GM19438 (cell line): ENCODE results near the gene PCDH11Y.
"Not testable (repeated sequence)": the region's sequence is repeated elsewhere in the genome, so short reads cannot be mapped to it uniquely, and the experiment has no call there.

Experiments
- ATAC-seq: cut with Tn5 transposase; IDR thresholded peaks from one replicate; pipeline ENCODE4 v1.9.1; 2021; ENCODE audit warnings: low read depth; ENCODE audit not compliant: unreplicated experiment

The PCDH11Y gene, protein sequence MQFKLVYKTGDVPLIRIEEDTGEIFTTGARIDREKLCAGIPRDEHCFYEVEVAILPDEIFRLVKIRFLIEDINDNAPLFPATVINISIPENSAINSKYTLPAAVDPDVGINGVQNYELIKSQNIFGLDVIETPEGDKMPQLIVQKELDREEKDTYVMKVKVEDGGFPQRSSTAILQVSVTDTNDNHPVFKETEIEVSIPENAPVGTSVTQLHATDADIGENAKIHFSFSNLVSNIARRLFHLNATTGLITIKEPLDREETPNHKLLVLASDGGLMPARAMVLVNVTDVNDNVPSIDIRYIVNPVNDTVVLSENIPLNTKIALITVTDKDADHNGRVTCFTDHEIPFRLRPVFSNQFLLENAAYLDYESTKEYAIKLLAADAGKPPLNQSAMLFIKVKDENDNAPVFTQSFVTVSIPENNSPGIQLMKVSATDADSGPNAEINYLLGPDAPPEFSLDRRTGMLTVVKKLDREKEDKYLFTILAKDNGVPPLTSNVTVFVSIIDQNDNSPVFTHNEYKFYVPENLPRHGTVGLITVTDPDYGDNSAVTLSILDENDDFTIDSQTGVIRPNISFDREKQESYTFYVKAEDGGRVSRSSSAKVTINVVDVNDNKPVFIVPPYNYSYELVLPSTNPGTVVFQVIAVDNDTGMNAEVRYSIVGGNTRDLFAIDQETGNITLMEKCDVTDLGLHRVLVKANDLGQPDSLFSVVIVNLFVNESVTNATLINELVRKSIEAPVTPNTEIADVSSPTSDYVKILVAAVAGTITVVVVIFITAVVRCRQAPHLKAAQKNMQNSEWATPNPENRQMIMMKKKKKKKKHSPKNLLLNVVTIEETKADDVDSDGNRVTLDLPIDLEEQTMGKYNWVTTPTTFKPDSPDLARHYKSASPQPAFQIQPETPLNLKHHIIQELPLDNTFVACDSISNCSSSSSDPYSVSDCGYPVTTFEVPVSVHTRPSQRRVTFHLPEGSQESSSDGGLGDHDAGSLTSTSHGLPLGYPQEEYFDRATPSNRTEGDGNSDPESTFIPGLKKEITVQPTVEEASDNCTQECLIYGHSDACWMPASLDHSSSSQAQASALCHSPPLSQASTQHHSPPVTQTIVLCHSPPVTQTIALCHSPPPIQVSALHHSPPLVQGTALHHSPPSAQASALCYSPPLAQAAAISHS (N-terminal part only)

DNA sequence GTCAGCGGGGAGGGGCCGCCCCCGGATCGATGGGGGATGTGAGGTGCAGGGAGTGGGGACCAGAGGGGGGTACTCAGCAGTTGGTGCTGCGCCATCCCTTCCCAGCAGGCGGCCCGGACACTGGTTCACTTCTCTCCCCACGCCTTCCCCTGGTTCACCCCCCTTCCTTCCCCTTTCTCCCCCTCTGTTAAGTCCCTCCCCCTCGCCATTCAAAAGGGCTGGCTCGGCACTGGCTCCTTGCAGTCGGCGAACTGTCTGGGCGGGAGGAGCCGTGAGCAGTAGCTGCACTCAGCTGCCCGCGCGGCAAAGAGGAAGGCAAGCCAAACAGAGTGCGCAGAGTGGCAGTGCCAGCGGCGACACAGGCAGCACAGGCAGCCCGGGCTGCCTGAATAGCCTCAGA lies at the start of gene PCDH11Y:
PCDH11Y (plus strand) TSS at position 240 of the 400 bp plus-strand sequence. CDS start 56,804 bp downstream, outside the sequence.
- not testable (repeated sequence) for ATAC-seq

DNA sequence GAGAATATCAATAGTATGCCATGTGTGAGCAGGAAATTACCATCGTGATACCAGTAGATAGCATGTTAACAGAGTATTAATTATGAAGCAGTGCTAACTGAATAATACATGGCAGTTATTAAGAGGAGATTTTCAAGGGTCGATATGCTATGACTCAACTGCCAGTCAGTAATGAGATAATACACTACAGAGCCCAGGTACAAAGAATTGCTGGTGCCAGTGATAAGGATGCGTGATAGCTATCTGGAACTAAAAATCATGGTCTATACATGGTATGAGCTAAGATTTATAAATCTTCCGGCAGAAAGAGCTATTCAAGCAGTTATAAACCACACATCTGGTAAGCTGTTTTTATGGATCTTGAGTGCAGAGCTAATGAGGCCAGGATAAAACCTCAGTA lies 32.2 kb upstream of the PCDH11Y start:
- ATAC-seq: not testable (repeated sequence)

- peak; percentile 100 for ATAC-seq
Measured at GRCh38 chrY:4991743-4992400, 8.2 kb upstream of the PCDH11Y start.

GRCh38 chrY:4994892-4995291 lies 5.2 kb upstream of the PCDH11Y start:
- ATAC-seq: not testable (repeated sequence)

DNA sequence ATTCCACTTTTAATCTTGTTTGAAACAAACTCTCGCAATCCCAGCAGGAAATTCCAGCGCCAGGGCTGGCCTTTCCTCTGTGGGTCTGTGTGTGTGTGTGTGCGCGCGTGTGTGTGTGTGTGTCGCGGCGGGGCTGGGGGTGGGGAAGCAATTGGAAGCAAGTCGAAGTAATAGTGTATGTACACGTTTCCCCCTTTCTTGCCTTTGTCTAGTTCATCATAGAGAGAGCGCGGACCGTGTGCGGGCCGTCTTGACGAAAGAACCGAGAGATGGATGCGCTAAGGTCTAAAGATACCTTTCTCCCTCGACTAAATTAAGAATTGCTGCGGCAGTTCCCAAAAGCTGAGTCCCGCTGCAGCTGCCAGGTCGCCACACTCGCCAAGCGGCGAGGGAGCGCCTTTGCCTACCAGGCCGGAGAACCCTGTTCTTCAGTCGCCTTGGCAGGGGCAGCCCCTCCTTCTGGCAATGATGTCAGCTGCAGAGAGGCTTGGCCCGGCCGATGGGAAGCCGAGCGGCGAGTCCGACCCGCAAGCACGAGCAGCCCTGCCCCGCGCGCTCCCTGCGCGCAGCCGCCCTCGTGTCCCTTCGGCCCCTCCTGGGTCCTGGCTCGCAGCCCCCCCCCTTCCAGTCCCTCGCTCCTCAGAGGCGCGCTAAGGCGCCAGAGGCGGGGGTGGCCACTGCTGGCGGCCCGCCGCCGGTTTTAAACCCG lies 2.5 kb downstream of the PCDH11Y start:
- ATAC-seq: not testable (repeated sequence)

DNA sequence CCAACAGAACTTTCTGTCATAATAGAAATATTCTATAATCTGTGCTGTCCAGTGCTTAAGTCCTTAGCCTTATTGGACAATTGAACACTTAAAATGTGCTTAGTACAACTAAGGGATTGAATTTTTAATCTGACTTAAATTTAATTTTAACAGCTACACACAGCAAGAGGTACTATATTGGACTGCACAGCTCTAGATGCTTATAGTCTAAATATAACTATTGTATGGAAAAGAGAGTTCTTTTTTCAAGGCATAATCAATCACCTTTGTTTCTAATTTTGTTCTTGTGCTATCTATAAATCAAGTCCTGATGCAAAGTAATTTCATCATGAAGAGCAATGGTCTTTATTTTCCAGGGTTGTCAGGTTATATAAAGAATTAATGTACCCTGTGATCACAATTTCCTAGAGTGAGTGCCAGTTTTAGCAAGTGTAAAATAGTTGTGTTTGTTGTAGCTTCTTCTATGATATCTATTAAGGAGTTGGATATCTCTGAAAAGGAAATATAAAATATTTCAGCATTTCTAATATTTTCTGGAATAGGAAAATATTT lies 39.0 kb downstream of the PCDH11Y start:
- not testable (repeated sequence) for ATAC-seq

DNA sequence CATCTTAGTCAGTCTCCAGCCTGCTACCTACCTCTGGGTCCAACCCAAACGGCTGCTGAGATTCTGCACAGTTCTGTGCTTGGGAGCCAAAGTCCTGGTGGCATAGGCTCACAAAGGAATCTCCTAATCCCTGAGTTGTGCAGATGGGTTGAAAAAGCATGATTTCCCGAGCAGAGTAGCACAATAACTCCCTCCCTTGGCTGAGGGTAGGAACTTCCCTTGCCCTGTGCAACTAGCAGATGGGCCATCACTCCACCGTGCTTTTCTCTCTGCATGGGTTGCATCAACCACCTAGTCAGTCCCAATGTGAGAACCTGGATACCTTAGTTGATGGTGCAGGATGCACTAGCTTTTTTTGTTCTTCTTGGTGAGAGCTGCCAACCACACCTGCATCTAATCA lies 82.9 kb downstream of the PCDH11Y start:
- not testable (repeated sequence) for ATAC-seq

GRCh38 chrY:5182998-5183397 lies 182.9 kb downstream of the PCDH11Y start:
- ATAC-seq: not testable (repeated sequence)

GRCh38 chrY:5215116-5215515 lies 215.0 kb downstream of the PCDH11Y start:
- not testable (repeated sequence) for ATAC-seq

- ATAC-seq: not testable (repeated sequence)
Measured at GRCh38 chrY:5324931-5325330, 324.8 kb downstream of the PCDH11Y start.

GRCh38 chrY:5342220-5342619 lies 342.1 kb downstream of the PCDH11Y start:
- not testable (repeated sequence) for ATAC-seq

DNA sequence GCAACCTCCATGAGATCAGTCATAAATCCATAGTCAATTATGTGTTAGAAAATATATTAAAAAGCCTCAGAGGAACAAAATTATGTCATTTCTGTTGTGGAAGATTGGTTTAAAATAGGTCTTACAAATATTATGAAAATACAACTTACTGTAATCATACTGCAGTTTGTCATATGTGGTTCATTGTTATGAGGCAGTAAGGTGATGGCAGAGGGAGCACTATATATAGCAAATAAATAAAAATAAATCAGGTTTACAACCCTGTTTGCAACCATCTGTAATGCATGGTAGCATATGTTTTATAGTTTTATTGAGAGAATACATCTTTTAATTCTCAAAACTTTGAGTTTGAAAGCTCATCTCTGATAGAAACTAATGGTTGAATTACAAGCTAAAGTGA lies 543.6 kb downstream of the PCDH11Y start:
- ATAC-seq: not testable (repeated sequence)

GRCh38 chrY:5638589-5638988 lies 638.5 kb downstream of the PCDH11Y start:
- not testable (repeated sequence) for ATAC-seq

DNA sequence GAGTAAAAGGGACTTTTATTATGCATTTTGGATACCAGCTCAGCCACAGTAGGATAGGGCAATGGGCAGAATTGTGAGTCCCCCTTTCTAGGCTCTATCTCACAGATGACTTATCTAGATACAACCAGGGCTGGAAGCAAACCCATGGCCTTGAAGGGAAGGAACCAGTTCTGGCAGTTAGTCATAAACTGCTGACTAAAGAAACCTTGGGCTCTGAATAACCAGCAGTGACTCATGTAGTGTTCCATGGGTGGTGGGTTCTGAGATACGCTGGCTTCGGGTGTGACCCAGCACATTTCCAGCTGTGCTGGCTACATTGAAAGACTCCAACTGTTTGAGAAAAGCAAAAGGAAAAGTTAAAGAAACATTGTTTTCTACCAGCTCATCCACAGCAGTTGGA lies 679.2 kb downstream of the PCDH11Y start:
- ATAC-seq: not testable (repeated sequence)

DNA sequence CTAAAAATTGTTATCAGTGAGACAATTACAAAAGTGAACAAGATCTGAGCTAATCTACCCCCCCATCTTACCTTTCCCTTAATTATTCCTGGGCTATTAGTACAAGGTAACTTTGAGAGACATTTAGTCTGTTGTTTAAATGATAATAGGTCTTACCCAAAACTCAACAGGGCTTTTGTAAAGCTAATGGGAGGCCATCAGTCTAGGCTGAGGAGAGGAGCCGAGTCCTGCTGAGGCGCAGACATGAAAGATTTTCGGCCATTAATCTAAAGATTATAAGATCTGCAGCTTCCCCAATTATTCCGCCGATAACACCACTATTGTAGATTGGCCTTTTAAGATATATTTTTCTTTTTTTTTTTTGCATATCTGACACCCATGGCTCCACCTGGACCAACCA lies 708.6 kb downstream of the PCDH11Y start:
- not testable (repeated sequence) for ATAC-seq

DNA sequence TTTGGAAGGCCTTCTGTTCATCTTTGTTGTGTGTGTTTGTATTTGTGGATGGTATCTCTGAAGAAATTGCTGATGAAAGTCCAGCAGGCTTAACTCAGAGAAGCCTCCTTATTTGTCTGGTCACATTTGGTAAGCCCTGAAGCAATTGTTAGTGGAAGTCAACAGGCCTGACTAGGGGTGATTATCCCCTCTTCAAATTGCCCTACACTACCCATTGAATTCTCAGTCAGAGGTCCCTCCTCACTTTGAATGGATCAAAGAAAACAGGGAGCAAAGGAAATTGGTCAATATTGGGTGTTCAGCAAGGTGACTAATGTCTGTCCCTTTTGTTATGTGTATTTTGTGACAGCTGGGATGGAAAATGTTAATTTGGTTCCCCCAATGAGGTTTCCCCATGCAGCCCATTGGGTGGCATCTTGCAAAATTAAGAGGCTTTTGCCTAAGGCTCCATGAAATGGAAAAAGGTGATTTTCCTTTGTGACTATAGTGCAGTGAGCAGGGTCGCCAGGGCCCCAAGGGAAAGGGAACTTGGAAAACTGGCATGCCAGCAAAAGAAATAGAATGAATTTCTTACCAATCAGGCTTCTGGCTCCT lies 709.8 kb downstream of the PCDH11Y start:
- ATAC-seq: not testable (repeated sequence)

- not testable (repeated sequence) for ATAC-seq
Measured at GRCh38 chrY:5761403-5761802, 761.3 kb downstream of the PCDH11Y start.

DNA sequence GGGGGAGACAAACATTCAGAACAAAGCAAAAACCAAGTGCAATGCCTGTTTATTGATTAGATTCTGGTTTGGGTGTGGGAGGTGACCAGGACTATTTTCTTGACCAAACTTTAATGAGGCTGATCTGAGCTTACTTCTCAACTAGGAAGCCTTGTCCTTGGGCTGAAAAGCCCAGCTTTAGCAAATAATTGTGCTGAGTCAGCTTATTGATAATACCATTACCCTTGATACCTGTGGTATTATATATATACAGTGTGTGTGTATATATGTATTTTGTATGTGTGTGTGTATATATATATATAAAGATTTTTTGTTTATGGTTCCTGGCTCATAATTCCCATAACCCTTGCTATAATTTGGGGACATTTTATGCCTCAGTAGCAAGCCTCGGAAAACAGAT lies 776.4 kb downstream of the PCDH11Y start:
- ATAC-seq: not testable (repeated sequence)
